GM12891 (cell line): Measurements from ENCODE around the gene MAVS.

Source experiments
- PAX5 ChIP-seq: IDR thresholded peaks from 2 replicates; pipeline ENCODE4 v1.6.1; 2011; ENCODE audit warnings: low read length, moderate library complexity, mild to moderate bottlenecking; ENCODE audit not compliant: insufficient read depth, severe bottlenecking
- POLR2A ChIP-seq: IDR thresholded peaks from 2 replicates; pipeline ENCODE4 v1.6.1; 2011; ENCODE audit warnings: low read depth, low read length, control low read depth
- POLR2AphosphoS5 ChIP-seq: IDR thresholded peaks from 2 replicates; pipeline ENCODE4 v1.6.1; 2011; ENCODE audit warnings: low read depth, low read length, control low read depth
- POU2F2 ChIP-seq: IDR thresholded peaks from 2 replicates; pipeline ENCODE4 v1.6.1; 2011; ENCODE audit warnings: low read depth, mild to moderate bottlenecking, control low read depth, low read length, moderate library complexity
- SPI1 ChIP-seq: IDR thresholded peaks from 2 replicates; pipeline ENCODE4 v1.6.1; 2011; ENCODE audit warnings: low read depth, low read length, control low read depth

- TF ChIP-seq POLR2A (no peak), POLR2AphosphoS5 (no peak), SPI1 (no peak), POU2F2 (no peak), PAX5 (no peak)
Measured at GRCh38 chr20:3866464-3866863, 19.8 kb downstream of the MAVS start.
